GF-D8 (cell line): ENCODE data around the gene ILF2.
A peak's percentile ranks its signal among the peaks of the same experiment; 100 is the strongest.
"Not testable (repeated sequence)": the region's sequence is repeated elsewhere in the genome, so short reads cannot be mapped to it uniquely, and the experiment has no call there.

Experiments
- DNase-seq: peaks from one replicate; lab custom pipeline; 2025; lab: John Stamatoyannopoulos, UW

Gene ILF2

GRCh38 chr1:153670859-153671627 lies at the start of gene ILF2:
Gene ILF2 (minus strand): TSS chr1:153670993. CDS start chr1:153670922, 71 bp downstream.
- peak; percentile 99 for DNase-seq

- no peak for DNase-seq
Measured at GRCh38 chr1:153717330-153717729, 46.5 kb upstream of the ILF2 start.

- not testable (repeated sequence) for DNase-seq
Measured at GRCh38 chr1:153716211-153716610, 45.4 kb upstream of the ILF2 start.

- DNase-seq: no peak
Measured at GRCh38 chr1:153711026-153711425, 40.2 kb upstream of the ILF2 start.

GRCh38 chr1:153705484-153705883 lies 34.7 kb upstream of the ILF2 start:
- no peak for DNase-seq

GRCh38 chr1:153699768-153700167 lies 29.0 kb upstream of the ILF2 start:
- no peak for DNase-seq

- DNase-seq: no peak
Measured at GRCh38 chr1:153698923-153699714, 28.3 kb upstream of the ILF2 start.

GRCh38 chr1:153698020-153698922 lies 27.5 kb upstream of the ILF2 start:
- no peak for DNase-seq

- DNase-seq: no peak
Measured at GRCh38 chr1:153697191-153698019, 26.6 kb upstream of the ILF2 start.

- DNase-seq: no peak
Measured at GRCh38 chr1:153696741-153697140, 25.9 kb upstream of the ILF2 start.

GRCh38 chr1:153693466-153693865 lies 22.7 kb upstream of the ILF2 start:
- no peak for DNase-seq

GRCh38 chr1:153688736-153689328 lies 18.0 kb upstream of the ILF2 start:
- no peak for DNase-seq

- DNase-seq: no peak
Measured at GRCh38 chr1:153688276-153688675, 17.5 kb upstream of the ILF2 start.

- no peak for DNase-seq
Measured at GRCh38 chr1:153687346-153688125, 16.7 kb upstream of the ILF2 start.

GRCh38 chr1:153685544-153686340 lies 14.9 kb upstream of the ILF2 start:
- no peak for DNase-seq

- no peak for DNase-seq
Measured at GRCh38 chr1:153684892-153685291, 14.1 kb upstream of the ILF2 start.

GRCh38 chr1:153683854-153684253 lies 13.1 kb upstream of the ILF2 start:
- no peak for DNase-seq

GRCh38 chr1:153682730-153683129 lies 11.9 kb upstream of the ILF2 start:
- DNase-seq: no peak

- no peak for DNase-seq
Measured at GRCh38 chr1:153680120-153680403, 9.3 kb upstream of the ILF2 start.
